GM21825 (cell line): Measurements from ENCODE around the gene DNAH11.
"Not testable (repeated sequence)": the region's sequence is repeated elsewhere in the genome, so short reads cannot be mapped to it uniquely, and the experiment has no call there.

Source experiments
- ATAC-seq: cut with Tn5 transposase; IDR thresholded peaks from one replicate; pipeline ENCODE4 v1.9.1; 2021; ENCODE audit warnings: mild to moderate bottlenecking, moderate library complexity; ENCODE audit not compliant: unreplicated experiment

DNAH11 gene

DNA sequence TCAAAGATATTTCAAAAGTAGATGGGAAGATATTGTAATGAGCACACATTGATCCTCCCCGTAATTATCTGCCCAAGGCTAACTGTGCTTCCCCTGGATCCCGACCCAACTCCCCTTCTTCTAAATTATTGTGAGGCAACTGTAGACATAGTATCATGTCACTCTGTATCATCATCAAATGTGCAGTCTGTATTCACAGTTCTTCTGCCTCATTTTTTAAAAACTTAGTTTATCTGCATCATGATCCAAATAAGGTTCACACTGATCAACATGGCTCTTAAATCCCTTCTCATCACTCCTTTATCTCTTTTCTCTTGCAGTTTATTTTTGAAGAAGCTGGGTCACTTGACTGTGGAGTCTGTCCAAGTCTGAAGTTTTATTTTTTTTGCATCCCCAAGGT lies 375.4 kb downstream of the DNAH11 start:
- ATAC-seq = no peak

DNA sequence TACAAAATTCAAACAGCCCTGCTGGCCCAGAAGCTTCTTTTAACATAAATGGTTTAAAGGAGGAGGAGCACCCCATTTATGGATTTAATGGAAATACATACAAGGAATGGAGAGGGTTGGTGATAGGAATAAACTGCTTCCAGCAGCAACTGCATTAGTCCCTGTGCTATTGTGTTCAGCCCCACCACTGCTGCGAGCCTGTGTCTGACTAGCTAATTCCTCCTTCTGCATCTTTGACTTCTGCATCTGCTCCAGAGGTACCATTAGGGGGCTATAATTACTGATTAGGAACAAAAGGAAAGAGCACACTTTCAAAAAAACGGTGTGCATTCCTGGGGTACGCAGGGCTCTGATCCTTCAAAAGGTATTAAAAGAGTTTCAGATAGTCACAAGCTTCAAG lies 378.1 kb downstream of the DNAH11 start:
- no peak for ATAC-seq

- no peak for ATAC-seq
Measured at GRCh38 chr7:21922605-21923004, 379.8 kb downstream of the DNAH11 start.

DNA sequence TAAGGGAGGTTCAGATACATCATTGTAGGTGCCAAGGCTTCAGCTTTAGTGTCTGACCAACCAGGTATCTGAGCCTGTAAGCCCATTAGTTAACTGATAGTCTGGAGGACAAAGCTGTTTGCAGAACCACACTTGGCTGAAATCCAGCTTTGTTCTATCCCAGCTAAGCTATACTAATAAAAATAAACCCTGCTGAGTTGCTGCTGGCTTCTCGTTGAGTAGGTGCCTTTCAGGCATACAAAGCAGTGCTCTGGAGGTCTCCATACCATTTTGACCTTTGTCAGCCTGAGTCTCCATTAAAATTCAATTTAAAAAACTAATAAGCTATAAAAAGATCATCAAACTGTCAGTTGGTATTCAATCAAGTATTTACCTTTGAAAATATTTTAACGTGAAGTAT lies 380.8 kb downstream of the DNAH11 start:
- ATAC-seq = no peak

- ATAC-seq = no peak
Measured at GRCh38 chr7:21926448-21926847, 383.6 kb downstream of the DNAH11 start.

DNA sequence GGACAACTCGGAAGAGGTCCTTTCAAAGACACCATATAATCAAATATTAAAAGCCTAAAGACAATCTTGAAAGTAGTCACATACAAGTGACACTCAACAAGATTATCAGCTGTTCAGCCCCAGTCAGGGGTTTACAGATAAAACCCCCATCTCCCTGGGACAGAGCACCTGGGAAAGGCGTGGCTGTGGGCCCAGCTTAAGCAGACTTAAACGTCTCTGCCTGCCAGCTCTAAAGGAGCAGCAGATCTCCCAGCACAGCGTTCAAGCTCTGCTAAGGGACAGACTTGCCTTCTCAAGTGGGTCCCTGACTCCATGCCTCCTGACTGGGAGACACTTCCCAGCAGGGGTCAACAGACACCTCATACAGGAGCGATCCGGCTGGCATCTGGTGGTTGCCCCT lies 384.9 kb downstream of the DNAH11 start:
- no peak for ATAC-seq

DNA sequence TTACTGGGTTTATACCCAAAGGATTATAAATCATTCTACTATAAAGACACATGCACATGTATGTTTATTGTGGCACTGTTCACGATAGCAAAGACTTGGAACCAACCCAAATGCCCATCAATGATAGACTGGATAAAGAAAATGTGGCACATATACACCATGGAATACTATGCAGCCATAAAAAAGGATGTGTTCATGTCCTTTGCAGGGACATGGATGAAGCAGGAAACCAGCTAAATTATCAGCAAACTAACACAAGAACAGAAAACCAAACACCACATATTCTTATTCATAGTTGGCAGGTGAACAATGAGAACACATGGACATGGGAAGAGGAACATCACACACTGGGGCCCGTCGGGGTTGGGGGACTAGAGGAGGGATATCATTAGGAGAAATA lies 390.5 kb downstream of the DNAH11 start:
- not testable (repeated sequence) for ATAC-seq

DNA sequence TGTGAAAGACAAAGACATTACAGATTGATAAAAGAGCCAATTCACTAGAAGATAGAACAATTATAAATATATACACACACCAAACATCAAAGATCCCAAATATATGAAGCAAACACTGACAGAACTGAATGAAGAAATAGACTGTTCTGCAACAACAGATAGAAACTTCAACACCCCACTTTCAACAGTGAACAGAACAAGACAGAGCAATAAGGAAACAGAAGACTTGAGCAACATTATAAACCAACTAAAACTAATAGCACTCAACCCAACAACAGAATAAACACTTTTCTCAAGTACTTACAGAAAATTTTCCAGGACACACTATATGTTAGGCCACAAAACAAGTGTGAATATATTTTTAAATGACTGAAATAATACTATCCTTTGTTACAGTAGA lies 392.0 kb downstream of the DNAH11 start:
- ATAC-seq = no peak

- ATAC-seq = no peak
Measured at GRCh38 chr7:21938463-21938862, 395.6 kb downstream of the DNAH11 start.

DNA sequence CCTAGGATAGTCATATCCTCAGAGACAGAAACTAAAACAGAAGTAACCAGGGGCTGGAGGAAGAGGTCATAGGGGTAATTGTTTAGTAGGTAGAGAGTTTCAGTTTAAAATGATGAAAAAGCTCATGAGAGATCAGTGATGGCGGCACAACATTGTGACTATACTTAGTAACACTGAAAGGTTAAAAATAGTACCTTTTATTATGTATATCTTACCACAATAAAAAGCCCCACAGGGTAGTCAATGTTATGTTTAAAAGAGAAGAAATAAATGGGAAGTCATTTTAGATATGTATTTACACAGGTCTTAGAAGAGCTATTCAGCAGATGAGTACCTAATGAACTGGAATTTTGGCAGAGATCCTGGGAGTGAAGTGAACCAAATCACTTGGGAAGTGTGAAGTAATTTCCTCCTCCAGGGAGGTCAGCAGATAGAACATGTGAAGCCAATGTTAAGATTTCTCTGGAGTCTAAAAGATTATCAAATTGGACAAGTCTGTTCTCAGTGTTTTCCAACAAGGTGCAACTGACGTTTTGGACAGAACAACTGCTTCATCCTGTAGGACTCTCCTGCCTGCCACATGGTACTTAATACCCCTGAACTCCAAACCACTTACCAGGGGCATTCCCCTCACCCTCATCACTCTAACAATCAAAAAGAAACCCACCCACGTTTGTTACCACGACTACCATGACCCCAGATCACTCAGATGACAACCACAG lies 396.5 kb downstream of the DNAH11 start:
- peak; percentile 60 for ATAC-seq

GRCh38 chr7:21939858-21940372 lies 397.1 kb downstream of the DNAH11 start:
- no peak for ATAC-seq

DNA sequence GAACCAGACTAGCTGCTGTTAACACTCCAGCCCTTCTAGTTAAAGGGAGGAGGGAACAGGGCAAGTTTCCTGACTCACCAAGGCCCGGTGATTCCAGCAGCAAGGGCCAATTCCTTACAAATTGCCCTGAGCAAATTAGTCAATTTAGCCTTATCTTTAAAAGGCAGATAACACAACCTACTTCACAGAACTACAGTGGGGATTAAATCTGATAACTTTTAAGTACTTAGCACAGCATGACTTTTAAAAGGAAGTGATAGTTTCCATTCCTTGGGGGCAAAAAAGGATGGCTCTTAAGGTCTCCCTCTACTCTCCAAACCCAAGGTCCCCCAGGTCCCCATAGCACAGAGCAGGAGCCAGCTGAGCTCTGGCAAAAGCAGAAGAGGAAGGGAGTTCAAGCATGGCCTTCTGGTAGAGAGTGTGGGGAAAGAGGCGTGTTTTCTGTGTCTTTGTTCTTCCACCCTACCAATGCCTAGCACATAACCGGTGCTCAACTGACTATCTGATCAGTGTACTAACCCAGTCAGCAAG lies 398.8 kb downstream of the DNAH11 start:
- ATAC-seq = no peak

DNA sequence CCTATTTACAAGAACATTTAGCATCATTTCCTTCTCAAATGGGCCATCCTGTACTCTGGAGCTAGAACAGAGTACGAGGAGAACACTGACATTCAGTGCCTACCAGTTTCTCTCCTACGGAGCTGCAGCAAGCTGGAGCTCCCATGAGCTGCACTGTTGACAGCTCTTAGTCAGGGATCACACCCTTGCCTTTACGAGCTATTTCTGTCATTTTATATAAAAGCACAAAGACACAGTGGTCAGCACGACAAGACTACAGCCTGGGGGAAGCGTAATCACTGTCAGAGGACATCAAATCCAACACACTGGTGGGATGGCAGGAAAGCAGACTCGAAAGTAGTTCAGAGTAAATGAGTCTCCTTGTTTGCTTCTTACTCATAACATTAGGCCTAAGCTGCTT lies 400.1 kb downstream of the DNAH11 start:
- no peak for ATAC-seq

DNA sequence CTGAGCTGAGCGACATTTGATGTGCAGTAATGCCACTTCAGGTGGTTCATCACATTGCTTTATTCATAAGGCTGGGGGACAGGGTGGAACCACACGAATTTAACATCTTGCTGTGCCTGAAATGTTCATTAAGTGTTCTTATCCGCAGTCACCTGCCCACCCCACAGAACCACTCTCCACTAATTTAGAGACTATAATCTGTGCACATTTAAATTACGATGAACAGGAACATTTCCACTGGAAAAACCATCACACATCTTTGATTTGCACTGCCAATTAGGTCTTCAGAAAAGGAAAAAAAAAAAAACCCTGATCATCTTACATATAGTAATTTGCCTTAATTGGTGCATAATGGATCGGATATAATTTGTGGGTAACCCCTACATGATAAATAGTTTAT lies 400.6 kb downstream of the DNAH11 start:
- ATAC-seq = no peak

- ATAC-seq = peak; percentile 16
Measured at GRCh38 chr7:21944616-21945453, 402.0 kb downstream of the DNAH11 start.

DNA sequence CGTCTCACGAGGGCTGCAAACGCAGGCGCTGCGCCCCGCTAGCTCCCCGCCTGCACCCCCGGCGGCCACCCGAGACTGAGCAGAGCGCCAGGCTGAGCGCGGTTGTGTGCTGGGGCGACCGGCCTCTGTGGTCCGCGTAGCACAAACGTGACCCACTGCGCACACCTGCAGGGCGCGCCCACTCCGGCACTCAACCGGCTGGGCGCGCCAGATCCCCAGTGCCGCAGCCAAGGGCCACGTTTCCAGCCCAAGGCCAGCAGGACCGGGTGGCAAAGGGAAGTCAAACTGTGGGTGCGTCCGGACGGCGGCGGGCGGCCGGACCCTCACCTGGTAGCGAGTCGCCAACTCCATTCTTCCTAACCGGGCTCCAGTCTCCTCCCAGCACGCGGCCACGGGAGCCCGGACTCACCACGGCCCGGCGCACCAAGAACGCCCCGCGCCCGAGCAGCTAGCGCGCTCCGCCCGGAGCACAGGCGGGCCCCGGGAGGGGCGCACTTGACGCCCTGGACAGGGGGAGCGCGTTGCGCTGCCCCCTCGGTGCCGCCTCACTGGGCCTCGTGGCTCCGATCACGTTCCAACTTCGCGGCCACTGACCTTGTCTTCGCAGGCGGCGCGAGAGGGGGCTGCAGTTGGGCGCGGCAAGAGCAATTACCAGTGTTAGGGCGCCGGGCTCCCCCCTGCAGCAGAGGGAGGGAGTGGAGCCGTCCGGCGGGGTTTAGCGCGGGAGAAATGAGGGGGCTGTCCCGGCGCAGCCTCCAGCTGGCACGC lies 402.8 kb downstream of the DNAH11 start, which contains the start of gene CDCA7L:
Gene CDCA7L (minus strand): TSS at position 446 of the 768 bp plus-strand sequence. CDS start 95 bp downstream, at position 351.
- ATAC-seq = peak; percentile 81

DNA sequence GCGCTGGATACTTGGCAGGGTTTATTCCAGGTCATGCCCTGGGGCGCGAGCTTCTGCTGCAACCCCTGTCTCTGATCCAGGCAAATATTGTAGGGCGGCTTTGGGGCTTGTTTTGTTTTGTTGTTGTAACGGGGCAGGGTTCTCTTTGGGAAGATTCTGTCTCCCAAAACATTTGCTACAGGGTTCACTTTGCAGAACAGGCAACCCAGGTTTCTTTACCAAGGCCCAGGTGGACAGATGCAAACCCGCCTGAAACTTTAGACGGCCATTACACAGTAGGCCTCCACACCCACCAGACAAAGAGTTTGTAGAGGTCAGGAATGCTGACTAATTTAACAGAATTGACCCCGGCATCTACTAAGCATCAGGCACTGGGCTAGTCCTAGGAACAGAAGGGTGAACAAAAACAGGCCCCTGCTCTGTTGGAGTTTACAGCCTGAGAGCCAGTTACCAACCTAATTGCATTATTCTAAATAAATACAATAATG lies 403.4 kb downstream of the DNAH11 start:
- ATAC-seq = no peak

DNA sequence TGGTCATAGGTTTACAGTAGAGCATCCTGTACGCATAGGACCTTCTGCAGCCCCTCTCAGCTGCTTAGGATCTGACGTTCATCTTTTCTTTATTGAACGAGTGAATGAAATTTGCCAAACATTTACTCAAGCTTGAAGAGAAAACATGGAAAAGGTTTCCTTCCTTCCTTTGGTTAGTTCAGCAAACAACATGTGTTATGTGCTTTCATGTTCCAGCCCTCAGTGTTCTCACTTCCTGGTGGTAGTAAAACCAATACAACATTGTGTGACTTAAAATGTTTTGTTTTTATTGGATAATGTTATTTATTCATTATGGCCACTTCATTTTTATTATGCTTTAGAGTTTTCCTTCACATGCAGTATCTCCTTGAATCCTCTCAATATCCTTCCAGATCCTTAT lies 404.2 kb downstream of the DNAH11 start:
- ATAC-seq = no peak

DNA sequence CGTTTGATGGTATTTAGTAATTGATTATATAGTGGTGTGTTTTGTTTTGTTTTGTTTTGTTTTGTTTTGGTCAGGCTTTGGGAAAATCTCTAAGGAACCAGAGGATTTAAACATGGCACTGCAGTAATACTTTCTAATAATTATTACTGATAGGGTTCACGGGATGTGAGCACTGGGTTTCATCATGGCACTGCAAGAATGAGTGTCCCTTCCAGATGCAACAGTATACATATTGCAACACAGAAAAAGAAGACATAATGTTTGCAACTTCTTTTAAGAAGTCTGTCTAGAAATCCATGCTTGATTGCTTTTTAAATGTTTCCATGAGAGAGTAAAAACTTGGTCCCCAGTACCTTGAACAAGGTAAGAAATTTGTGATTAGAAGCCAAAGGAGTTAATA lies 405.1 kb downstream of the DNAH11 start:
- ATAC-seq = no peak

GRCh38 chr7:21948364-21948763 lies 405.5 kb downstream of the DNAH11 start:
- no peak for ATAC-seq
